Smooth muscle cell (in vitro differentiated cells): ENCODE results near the gene CMTM5. TPM values are rescaled to one million over a fixed set of nuclear protein-coding genes. Genes with fewer than 3 reads are reported as not detected.

Source experiments
- DNase-seq: peaks from one replicate; lab custom pipeline; 2025; ENCODE audit not compliant: unreplicated experiment; lab: John Stamatoyannopoulos, UW
- H2AFZ ChIP-seq: fragments of 200-600 bp; sonication (generic); 2 replicates; pipeline ENCODE4 v1.6.0; 2016; ENCODE audit warnings: antibody characterized with exemption, low read depth, mild to moderate bottlenecking
- H3F3A ChIP-seq: fragments of 200-600 bp; sonication (generic); 2 replicates; pipeline ENCODE4 v1.6.0; 2017; ENCODE audit warnings: antibody characterized with exemption, low read depth
- H3K27ac ChIP-seq: fragments of 200-600 bp; sonication (generic); 2 replicates; pipeline ENCODE4 v1.5.1; 2016; ENCODE audit warnings: low read depth, mild to moderate bottlenecking
- H3K27me3 ChIP-seq: fragments of 200-600 bp; sonication (generic); 2 replicates; pipeline ENCODE4 v1.6.1; 2016; ENCODE audit warnings: low read depth, mild to moderate bottlenecking
- H3K36me3 ChIP-seq: fragments of 200-600 bp; sonication (generic); 2 replicates; pipeline ENCODE4 v1.5.1; 2016; ENCODE audit warnings: low read depth
- H3K4me1 ChIP-seq: fragments of 200-600 bp; sonication (generic); 2 replicates; pipeline ENCODE4 v1.5.1; 2016; ENCODE audit warnings: low read depth
- H3K4me2 ChIP-seq: fragments of 200-600 bp; sonication (generic); 2 replicates; pipeline ENCODE4 v1.6.0; 2016; ENCODE audit warnings: mild to moderate bottlenecking
- H3K4me3 ChIP-seq: fragments of 200-600 bp; sonication (generic); 2 replicates; pipeline ENCODE4 v1.5.1; 2016; ENCODE audit warnings: mild to moderate bottlenecking
- H3K79me2 ChIP-seq: fragments of 200-600 bp; sonication (generic); 2 replicates; pipeline ENCODE4 v1.6.0; 2016; ENCODE audit warnings: low read depth, mild to moderate bottlenecking
- H3K9ac ChIP-seq: fragments of 200-600 bp; sonication (generic); 2 replicates; pipeline ENCODE4 v1.6.0; 2016; ENCODE audit warnings: low read depth
- H3K9me3 ChIP-seq: fragments of 200-600 bp; sonication (generic); replicated peaks from 2 replicates; pipeline ENCODE4 v1.5.1; 2016; ENCODE audit warnings: low read depth
- H4K20me1 ChIP-seq: fragments of 200-600 bp; sonication (generic); 2 replicates; pipeline ENCODE4 v1.6.0; 2016; ENCODE audit warnings: low read depth
- WGBS: methylation state at CpG from one replicate; pipeline ENCODE4 v1.1.7; 2016; ENCODE audit warnings: low lambda C conversion rate; 5-methylcytosine and 5-hydroxymethylcytosine counted together
- polyA plus RNA-seq: library from polyadenylated mRNA; unstranded; fragments of >200 nt; fragmentation: Nextera tagmentation; extraction: Ambion mirVana; gene quantifications from 2 replicates; pipeline ENCODE4 v1.2.1, GENCODE V29; 2016
- total RNA-seq: library from RNA; depleted of rRNA; stranded (reverse); fragments of >200 nt; gene quantifications from 2 replicates; pipeline ENCODE4 v1.2.3, GENCODE V29; 2014
- TF ChIP-seq, protein P1 (sequence below): fragments of 200-600 bp; sonication (generic); IDR thresholded peaks from 2 replicates; pipeline ENCODE4 v1.5.1; 2017; ENCODE audit warnings: borderline replicate concordance, mild to moderate bottlenecking, antibody characterized with exemption; ENCODE audit not compliant: insufficient read depth, poor library complexity, severe bottlenecking

CMTM5 gene
- total and polyA plus RNA-seq, 2 experiments from 2014 or later = 0.59 TPM; not detected in 1

DNA sequence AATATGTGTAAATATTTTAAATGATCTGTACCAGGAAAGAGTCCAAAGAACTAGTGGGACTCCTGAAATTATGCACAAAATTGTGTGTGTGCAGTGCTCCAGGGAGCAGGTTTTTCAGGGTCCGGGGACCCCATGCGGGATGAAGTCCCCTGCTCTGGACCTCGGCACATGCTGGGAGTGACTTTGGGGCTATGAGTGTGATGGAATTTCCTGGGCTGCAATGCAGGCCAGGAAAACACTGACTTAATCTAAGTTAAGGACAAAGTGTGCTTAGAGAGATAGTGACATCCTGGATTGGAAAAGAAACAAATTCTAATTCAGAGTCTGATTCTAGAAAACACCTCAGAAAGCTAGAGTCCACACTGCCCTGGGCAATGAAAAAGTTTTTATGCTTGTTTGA is 37.4 kb downstream of the CMTM5 start:
- Histone ChIP-seq H2AFZ (no peak overlapping the region), H3K79me2 (no peaks in the 10 kb centered on the region), H3K4me3 (no peak overlapping the region), H3K27me3 (no peaks in the 10 kb centered on the region), H3K36me3 (no peaks in the 10 kb centered on the region), H4K20me1 (no peaks in the 10 kb centered on the region), H3F3A (no peaks in the 10 kb centered on the region), H3K9me3 (no peaks in the 10 kb centered on the region), H3K9ac (no peak overlapping the region), H3K27ac (no peak overlapping the region), H3K4me1 (no peaks in the 10 kb centered on the region), H3K4me2 (no peak overlapping the region)
- TF ChIP-seq, protein P1, sequence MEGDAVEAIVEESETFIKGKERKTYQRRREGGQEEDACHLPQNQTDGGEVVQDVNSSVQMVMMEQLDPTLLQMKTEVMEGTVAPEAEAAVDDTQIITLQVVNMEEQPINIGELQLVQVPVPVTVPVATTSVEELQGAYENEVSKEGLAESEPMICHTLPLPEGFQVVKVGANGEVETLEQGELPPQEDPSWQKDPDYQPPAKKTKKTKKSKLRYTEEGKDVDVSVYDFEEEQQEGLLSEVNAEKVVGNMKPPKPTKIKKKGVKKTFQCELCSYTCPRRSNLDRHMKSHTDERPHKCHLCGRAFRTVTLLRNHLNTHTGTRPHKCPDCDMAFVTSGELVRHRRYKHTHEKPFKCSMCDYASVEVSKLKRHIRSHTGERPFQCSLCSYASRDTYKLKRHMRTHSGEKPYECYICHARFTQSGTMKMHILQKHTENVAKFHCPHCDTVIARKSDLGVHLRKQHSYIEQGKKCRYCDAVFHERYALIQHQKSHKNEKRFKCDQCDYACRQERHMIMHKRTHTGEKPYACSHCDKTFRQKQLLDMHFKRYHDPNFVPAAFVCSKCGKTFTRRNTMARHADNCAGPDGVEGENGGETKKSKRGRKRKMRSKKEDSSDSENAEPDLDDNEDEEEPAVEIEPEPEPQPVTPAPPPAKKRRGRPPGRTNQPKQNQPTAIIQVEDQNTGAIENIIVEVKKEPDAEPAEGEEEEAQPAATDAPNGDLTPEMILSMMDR = no peak
- DNase-seq = no peak
- 77% methylated on average over 3 of the region's 3 CpGs for whole genome bisulfite sequencing

DNA sequence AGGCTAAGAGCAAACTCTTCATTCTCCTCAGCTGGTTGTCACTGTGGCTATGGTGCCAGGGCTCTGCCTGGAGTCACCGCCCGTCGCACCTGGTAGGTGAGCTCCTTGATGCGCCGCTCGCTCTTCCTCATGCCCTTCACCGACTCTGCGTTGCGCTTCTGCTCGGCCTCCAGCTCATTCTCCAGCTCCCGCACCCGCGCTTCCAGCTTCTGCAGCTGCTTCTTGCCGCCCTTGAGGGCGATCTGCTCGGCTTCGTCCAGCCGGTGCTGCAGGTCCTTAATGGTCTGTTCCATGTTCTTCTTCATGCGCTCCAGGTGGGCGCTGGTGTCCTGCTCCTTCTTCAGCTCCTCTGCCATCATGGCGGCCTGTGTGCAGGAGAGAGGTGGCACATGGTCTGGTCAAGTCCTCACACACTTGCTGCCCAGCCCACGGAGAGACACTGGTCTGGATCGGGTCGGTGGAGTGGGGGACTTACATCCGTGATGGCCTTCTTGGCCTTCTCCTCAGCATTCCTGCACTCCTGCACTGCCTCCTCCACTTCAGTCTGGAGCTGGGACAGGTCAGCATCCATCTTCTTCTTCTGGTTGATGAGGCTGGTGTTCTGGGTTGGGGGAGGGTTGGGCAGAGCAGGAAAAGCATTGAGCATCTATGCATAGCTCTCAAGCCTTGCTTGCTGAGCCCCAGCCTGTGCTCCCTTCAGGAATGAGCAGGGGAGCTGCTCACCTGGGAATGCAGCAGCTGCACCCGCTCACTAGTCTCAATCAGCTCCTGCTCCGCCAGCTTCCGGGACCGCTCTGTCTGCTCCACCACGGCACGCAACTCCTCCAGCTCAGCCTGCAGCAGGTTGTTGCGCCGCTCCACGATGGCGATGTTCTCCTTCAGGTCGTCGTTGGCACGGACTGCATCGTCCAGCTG is 38.3 kb downstream of the CMTM5 start:
- H3K4me2 ChIP-seq = no peak overlapping the region
- no peak overlapping the region for H3K27ac ChIP-seq
- TF ChIP-seq, protein P1 = no peak
- no peak overlapping the region for H3K4me3 ChIP-seq
- H3K9ac ChIP-seq = no peak overlapping the region
- no peaks in the 10 kb centered on the region for H3K9me3 ChIP-seq
- H3K4me1 ChIP-seq = no peaks in the 10 kb centered on the region
- 94% methylated on average over 39 of the region's 39 CpGs for WGBS
- no peak for DNase-seq
- H3K36me3 ChIP-seq = no peaks in the 10 kb centered on the region
- no peaks in the 10 kb centered on the region for H3F3A ChIP-seq
- no peak overlapping the region for H2AFZ ChIP-seq
- H3K79me2 ChIP-seq = no peaks in the 10 kb centered on the region
- H4K20me1 ChIP-seq = no peaks in the 10 kb centered on the region
- no peaks in the 10 kb centered on the region for H3K27me3 ChIP-seq

DNA sequence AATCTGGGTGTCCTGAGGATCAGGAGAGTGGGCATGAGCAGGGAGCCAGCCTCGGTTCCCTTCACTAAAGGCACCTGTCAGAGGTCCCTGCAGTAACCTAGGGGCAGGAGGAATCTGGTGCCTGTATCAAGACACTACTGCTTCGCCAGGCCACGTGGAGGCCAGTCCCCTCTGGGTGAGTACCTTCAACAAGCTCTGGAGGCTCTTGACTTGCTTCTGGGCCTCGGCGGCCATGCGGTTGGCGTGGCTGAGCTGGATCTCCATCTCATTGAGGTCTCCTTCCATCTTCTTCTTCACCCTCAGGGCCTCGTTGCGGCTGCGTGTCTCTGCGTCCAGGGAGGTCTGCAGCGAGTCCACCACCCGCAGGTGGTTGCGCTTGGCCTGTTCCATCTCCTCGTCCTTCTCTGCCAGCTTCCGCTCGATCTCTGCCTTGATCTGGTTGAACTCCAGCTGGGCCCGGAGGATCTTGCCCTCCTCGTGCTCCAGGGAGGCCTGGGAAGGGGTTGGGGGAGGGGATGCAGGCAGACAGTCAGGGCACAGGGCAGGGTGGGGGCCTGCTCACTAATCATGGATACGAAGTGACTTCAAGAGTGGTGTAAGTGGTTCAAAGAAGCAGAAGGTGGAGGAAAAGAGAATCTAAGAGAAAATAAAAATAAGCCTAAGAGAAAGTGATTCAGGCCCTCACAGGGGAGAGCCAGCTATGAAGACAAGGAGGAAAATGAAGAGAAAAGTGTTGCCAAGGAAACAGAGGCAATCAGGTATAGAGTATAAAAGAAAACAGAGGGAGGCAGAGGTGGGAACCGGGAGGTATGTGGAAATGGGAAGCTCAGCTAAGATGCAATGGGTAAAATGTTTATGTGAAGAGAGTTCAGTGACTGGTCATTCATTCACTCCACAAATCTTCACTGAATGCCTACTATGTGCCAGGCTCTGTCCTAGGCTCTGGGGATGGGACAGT is 39.3 kb downstream of the CMTM5 start:
- 91% methylated on average over 21 of the region's 21 CpGs for WGBS

More for the DNA sequence above, 39.3 kb downstream of the CMTM5 start:
- no peaks in the 10 kb centered on the region for H3K27me3 ChIP-seq
- no peaks in the 10 kb centered on the region for H3K9me3 ChIP-seq
- no peaks in the 10 kb centered on the region for H3K79me2 ChIP-seq
- no peak overlapping the region for H3K4me3 ChIP-seq
- DNase-seq = no peak
- TF ChIP-seq, protein P1 = no peak
- H3K9ac ChIP-seq = no peak overlapping the region
- no peaks in the 10 kb centered on the region for H3K4me1 ChIP-seq
- H4K20me1 ChIP-seq = no peaks in the 10 kb centered on the region
- H3K36me3 ChIP-seq = no peaks in the 10 kb centered on the region
- H3K4me2 ChIP-seq = no peak overlapping the region
- H2AFZ ChIP-seq = no peak overlapping the region
- H3K27ac ChIP-seq = no peak overlapping the region
- no peaks in the 10 kb centered on the region for H3F3A ChIP-seq
